CD4-positive, alpha-beta T cell treated with Interleukin-12 subunit alpha and Interleukin-12 subunit beta, for 1 hour (primary cell): ENCODE measurements around the gene DEFB112.

Source experiments
- DNase-seq: peaks from one replicate; pipeline ENCODE4 v3.0.0-alpha.2; 2020

Gene DEFB112, protein sequence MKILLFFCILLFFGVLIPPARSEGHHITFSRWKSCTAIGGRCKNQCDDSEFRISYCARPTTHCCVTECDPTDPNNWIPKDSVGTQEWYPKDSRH

DNA sequence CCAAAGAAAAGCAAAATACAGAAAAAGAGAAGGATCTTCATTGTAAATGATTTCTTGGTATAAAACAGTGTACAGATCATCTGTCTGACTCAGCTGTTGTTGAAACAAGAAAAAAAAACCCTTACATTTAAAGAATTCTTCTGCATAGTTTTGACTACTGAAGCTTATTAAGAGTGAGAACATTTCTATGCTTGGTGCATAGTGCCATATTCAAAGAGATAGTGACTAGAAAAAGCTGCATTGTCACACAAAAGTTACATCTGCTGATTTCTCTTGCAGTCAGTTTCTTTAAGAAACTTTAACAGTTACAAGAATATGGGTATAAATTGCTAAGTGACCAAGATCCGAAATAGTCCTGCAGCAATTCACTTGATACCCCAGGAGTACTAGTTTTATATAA is at the start of gene DEFB112:
Gene DEFB112 (minus strand): TSS at position 101 of the 400 bp plus-strand sequence. CDS start 60 bp downstream, at position 41.
- no peak for DNase-seq

DNA sequence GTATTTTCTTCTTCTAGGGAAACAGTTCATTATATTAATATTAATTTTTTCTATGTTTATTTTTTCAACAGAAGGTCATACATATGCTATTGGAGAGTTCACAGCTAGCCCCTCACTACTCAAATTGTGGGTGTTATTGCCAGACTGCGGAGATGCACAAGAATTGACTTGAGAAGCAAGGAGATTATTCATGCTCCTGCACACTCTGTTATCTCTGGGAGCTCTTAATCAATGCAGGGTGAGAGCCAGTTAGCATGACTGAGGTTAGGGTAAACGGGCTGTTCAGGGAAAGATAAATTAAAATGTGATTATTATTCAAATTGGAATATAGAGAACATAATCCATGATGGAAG is 48.9 kb upstream of the DEFB112 start:
- no peak for DNase-seq

DNA sequence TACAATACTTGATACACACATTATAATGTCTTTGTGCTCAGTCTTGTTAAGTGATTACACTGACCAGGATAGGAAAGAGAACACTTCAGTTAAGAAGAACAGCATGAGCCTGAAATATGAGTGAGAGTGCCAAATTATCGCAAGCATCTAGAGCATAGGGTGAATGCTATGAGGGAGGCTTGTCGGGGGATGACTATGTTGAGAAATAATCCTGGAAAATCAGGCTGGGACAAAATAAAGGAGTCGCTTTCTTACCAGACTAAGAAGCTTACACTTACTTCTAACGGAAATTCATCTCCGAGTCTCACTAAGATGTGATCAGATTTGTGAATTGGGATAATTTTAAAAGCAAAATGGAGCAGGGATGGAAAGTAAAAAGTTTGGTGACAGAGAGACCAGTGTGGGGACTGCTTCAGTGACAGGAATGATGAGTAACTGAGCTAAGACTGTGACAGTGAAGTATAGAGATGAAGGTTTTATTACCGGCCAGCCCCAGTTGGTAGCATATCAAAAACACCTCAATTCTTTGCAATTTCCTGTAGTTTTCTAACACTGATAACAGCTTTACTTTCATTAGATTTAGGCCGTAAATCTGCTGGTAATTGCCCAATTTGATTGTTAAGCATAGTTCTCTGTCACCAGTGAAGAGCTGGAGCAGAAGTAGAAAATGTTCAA is 48.4 kb upstream of the DEFB112 start:
- DNase-seq: no peak

DNA sequence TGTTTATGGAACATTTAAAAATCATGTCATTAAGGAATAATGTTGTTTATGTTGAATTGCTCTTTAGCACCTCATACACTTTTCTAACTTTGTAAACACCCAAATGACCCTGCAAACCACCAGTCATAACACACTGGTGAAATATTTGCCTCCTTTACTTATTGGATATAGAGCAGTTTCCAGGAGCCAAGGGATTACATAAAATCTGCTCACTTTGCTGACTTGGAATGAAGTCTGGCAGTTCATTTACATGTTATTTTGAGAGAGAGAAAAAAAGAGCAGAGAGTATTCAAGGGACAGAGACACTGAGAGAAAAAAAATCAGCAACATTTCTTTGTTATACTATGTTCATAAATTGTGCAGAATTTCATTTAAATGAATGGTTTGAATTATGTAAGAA is 46.6 kb upstream of the DEFB112 start:
- DNase-seq: no peak

DNA sequence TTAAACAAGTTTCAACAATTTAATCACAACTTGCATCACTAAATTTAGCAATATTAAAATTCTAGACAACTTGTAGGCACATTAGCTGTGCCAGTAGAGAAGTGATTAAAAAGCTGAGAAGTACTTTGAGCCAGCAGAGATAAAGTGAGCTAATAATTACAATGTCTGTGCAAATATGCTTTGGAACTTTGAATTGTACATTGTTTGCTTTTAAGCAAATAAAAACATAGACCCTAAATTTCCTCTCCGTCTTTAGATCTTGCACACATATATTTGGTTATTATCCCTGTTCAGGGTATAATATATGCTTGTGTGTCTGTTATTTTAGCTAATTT is 44.2 kb upstream of the DEFB112 start:
- no peak for DNase-seq

DNA sequence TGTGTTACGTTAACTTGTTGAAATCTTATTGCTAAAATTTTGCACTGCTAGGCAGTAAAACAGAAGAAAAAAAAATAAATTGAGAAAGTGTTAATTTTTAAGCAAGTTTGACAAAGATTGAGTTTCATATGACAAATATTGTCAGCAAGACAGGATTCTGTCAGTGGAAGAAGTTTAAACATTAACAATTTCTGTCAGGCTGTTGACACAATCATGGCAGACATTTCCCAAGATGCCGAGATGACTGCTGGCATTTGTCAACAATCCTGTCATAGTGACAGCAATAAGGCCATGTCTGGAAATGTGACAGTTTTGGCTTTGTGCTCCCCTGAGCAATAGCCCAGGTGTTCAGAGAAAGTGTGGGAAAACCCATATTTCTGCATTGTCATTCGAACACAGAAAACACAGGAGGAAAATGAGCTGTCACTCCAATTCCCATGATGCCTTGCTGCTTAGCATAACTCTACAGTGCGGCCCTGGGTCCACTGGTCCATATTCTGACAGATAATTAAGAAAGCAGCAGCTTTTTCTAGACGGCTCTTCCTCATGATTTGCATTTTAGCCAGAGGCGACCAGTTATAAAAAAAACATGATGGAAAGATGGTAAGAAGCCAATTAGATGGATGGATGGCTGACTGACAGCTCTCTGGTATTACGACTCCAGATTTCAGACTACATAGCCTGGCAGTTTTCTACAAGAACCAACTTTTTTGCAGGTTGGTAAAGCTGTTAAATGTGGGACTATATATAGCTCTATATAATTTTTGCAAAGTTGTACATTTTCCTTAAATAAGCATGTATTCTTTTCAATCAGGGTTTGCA is 43.6 kb upstream of the DEFB112 start:
- DNase-seq: no peak

DNA sequence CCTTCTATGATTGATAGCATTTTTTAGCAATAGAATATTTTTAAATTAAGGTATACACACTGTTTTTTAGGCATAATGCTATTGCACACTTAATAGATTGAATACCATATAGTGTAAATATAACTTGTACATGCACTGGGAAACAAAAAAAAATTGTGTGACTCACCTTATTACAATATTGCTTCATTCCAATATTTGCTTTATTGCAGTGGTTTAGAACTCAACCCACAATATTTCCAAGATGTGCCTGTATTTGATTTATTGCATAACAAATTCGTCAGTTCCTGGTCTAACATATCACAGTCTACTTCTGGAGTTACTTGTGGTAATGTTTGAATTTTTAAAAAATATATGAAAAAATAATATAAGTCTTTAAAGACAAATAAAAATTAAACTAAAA is 41.9 kb upstream of the DEFB112 start:
- no peak for DNase-seq

DNA sequence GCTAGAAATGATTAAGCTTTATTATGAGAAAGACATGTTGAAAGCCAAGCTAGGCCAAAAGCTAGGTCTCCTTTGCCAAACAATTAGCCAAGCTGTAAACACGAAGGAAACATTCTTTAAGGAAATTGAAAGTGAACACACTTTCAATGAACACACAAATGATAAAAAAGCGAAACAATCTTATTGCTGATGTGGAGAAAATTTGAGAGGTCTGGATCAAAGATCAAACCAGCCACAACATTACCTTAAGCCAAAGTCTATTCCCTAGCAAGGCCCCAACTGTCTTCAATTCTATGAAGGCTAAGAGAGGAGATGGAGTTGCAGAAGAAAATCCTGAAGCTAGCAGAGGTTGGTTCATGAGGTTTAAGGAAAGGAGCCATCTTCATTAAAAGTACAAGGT is 40.2 kb upstream of the DEFB112 start:
- DNase-seq: no peak

DNA sequence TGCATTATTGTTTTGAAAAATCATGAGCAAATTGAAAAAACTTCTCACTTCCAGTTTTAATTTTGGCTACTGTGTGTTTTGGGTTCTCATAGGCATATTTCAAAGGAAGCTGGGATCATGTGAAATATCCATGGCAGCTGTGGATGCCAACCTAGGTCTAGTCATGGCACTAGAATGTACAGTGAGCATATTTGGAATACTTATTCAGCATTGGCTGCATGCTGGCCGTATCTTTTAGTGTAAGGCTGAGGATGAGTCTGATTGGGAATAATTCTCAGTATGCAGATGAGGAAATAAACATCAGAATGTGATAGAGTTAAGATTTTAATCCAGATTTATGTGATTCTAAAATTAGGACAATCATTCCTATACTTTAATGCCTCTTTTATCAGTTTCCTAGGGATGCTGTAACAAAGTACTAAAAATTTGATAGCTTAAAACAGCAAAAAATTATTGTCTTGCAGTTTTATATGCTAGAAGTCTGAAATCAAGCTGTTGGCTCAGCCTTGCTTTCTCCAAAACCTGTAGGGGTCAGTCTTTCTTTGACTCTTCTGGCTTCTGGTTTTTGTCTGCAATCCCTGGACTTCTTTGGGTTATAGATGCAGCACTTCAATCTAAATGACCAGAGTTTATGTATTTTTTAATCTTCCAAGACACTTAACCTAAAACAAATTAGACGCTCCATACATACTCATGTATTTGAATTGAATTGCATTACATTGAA is 37.7 kb upstream of the DEFB112 start:
- no peak for DNase-seq

DNA sequence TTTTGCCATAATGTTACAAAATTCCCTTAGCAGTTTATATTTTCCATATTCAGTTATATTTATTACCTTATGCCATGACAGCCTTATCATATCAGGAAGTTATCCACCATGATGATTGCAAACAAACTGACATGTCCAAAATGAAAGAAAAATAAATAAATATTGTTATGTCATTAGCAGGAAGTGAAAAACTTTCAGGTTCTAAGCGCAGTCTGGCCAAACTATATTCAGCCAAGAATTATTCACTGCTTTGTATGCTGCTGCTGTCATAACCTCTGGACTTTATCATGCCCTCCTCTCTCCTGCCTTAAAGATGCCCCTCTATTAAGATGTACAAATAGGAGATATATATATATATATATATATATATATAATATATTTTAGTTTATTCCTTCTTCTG is 27.7 kb upstream of the DEFB112 start:
- no peak for DNase-seq

DNA sequence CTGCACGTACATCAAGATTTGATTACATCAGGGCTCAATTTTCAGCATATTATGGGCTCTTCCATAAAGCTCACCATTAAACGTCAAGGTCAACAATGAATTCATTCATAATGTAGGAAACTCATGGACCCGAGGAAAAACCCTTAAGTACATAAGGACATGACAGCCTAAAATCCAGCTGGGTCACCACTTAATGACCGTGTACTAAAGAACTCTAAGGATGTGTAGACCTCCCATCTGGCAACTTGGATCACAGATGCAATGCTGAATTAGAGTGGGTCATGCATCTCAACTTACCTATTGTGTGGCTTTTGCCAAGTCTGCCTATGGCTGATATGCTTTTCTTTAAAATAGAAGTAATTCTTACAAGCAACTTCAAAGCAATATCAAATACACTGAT is 26.7 kb upstream of the DEFB112 start:
- DNase-seq: no peak

DNA sequence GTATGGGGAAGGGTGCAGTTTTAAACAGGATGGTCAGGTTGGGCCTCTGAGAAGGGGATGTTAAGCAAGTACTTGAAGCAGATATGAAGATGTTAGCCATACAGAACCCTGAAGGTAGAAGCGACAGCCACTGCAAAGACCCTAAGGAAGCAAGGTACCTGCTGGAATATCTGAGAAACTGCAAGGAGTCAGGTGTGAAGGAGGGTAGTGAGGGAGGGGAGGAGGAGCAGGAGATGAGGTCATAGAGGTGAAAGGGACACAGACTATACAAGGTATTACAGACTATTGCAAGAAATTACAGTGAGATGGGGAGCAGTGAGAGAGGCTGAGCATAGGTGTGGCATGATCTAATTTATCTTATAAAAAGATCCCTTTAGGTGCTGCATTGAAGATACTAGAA is 22.2 kb upstream of the DEFB112 start:
- DNase-seq: no peak

DNA sequence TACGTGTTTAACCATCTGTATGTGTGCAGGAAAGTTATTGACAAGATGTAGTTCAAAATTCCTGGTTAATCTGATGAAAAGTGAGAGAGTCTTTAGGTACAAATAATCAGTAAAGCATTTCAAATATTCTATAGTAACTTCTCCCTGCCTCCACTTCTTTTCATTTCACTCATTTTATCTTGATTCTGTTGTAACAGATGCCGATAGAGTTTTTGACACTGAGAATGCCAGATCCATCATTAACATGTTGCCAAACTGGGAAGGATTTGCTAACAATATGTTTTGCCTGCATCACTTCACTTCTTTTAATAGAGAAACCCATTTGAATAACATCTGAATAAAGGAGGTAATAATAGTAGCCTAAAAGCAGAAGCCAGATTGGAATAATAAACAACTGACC is 20.4 kb upstream of the DEFB112 start:
- DNase-seq: no peak

DNA sequence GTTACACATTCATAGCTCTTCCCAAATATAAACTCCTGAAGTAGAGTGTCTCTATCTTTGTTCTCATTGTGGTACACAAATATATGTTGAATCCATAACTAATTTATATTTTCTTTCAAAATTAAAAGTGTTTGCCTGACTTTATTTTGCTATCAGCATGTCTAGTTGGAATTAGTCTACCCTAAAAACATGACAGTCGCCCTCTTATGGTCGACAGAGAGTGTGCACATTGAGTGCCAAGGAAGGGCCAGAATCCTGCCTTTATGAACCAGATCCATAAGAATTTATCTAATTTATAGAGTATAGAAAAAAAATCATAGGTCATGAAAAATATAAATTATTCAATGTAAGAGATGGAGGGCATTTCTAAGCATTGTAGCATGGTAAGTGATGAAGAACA is 12.3 kb upstream of the DEFB112 start:
- no peak for DNase-seq

DNA sequence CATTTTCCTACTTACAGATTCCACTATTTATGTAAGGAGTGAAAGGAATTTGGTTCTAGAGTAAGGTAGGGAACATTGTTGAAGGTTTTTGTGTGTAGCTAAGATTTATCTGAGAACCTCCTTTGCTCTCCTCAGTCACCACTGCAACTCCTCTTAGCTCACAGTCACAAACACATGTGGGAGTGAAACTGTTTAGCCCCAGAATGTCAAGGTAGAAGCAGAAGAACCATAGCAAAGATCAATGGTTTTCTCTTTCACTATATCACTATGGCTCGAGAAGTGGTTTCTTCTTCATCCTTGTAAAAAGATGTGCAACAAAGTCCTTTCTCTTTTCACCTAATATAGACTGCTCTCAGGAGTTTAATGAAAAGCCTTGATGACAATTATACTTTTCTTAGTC is 6.5 kb upstream of the DEFB112 start:
- no peak for DNase-seq

DNA sequence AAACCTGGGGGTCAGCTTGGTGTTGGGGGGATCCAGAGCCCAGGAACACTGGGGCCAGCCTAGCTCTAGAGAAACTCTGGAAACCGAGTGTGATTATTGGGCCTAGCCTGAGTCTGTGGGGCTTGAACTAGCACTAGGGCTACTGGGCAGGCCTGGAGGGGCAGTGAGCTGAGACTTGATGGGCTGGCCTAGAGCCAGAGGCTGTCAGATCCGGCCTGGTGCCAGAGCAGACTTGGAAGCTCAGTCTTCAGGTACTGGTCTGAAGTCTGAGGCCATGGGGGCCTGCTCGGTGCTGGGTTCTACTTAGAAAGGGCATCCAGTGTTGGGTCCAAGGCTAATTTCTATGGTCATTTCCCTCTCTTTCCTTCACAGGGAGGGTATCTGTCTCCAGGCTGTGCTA is 2.7 kb downstream of the DEFB112 start:
- DNase-seq: no peak

DNA sequence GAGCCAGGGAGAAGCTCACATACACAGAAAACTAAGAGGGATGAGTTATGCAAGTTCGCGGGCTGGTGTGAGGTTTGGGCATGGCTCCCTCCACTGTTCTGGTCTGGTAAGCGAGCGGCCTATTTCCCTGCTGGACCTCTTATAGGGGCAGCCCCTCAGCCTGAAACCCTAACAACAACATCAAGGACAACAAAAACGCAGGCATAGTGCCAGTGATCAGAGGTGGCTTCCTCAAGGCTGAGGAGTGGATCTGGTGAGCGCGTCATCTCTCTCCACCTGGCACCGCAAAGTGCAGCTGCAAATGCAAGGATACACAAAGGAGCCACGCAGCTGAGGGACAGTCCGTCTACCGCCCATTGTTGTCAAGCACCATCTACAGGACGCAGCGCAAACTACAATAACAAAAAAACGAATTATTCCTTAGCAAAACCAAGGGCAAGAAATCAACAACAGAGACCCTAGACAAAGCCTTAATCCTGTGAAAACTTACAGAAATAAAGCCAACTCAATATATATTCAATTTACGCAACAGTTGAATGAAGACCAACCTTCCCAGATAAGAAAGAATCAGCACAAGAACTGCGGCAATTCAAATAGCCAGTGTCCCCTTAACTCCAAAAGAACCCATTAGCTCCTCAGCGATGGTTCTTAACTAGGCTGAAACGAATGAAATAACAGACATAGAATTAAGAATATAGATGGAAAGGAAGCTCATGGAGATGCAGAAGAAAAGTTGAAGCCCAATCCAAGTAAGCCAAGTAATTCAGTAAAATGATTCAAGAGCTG is 18.8 kb downstream of the DEFB112 start:
- no peak for DNase-seq

DNA sequence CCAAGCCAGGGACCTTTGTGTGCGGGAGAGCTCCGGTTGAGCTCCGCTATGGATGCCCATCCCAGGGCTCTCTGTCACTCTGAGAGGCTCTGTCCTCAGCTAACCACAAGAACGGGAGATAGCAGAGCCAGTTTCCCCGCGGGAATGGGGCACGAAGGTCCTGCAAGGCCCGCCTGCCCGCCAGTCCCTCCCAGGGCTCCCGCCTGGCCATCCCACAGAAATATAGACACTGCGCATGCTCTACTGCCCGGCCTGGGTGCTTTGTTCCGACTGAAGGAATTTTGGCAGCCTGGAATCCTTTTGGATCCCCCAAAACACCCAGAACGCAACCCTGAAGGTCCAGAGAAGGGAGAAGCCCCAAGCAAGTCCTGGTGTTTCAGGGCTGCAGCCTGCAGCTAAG is 19.4 kb downstream of the DEFB112 start:
- no peak for DNase-seq

DNA sequence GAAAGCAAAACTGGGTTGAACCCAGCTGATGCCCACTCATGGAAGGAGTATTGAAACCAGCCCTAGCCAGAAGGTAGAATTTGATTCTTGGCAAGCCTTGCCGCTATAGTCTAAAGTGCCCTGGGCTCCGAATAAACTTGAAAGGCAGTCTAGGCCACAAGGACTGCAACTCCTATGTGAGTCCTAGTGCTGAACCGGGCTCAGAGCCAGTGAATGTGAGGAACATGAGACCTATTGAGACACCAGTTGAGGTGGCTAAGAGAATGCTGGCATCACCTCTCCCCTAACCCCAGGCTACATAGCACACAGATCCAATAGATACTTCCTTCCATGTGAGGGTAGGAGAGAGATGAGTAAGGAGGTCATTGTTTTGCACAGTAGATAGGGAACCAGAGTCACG is 24.5 kb downstream of the DEFB112 start:
- DNase-seq: no peak

DNA sequence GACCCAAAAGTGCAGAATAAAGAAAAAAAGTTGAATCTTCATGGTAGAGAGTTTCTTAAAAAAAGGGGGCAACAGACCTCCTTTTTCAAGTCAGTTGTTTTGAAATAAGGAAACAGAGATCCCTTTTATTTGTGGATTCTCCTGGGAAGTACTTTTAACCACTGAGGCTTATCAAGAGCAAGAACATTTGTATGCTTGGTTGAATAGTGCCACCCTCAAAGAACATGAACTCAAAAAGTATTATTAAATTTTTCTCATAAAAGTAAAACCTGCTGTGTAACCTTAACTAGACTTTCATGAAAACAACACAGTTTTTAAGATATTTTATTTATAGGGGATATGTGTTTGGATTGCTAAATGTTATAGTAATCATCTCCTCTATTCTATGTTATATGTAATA is 27.8 kb downstream of the DEFB112 start, which contains the start of gene DEFB110:
Gene DEFB110 (minus strand): TSS at position 101 of the 400 bp plus-strand sequence. CDS start 59 bp downstream, at position 42.
- DNase-seq: no peak

DNA sequence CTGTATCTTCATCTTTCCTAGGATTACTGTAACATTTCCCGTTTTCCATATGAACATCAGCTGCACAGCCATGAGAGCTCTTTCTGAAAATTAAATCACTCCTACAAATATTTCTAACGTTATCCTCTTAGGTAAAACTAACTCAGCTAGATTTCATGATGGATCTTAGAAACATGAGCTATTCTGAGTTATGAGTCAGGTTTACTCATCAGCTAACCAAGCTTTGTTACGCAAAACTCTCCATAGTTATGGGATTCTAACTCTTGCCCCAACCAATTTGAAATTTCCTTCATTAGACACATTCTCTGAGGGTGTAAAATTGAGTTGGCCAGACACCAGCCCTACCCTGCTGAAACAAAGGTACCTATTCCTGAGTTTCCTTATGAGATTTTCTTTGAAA is 41.9 kb downstream of the DEFB112 start:
- DNase-seq: no peak

DNA sequence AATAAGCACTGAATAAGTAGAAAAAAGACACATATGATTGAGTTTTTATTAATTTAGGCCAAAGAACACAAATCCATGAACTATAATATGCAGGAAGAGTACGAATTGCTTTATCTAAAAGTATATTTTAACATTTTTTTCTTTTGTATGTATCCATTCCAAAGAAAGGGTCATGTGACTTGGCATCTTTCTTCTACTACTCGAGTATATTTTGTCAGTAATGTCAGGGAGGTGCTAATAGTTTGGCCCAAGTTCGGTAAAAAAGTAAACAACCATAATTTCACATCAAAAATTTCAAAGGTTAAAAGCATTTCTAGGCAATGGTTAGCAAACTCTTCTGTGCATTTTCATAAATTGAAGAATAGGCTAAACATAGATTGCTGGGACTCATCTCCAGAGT is 46.6 kb downstream of the DEFB112 start:
- no peak for DNase-seq

DNA sequence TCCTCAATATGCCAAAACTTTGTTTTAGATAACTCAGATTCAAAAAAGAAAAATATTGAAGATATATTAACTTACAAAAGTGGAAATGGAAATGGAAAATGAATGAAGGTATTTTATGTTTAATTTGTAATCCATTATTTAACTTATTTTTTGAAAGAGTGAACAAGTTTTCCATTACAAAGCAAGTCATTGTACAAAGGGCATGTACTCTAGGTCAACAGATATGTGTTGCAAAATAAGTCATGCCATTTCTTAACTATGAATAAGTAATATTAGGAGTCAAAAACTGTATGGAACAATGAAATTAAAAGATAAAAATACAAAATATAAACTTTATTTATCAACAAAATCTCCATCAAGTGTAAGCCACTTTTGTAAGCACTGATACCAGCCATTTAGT is 54.5 kb downstream of the DEFB112 start:
- no peak for DNase-seq
